SH-SY5Y (cell line): Measurements from ENCODE around the gene DCBLD1.

Experiments
- GATA2 ChIP-seq: IDR thresholded peaks from 2 replicates; pipeline ENCODE4 v1.6.1; 2011; ENCODE audit warnings: mild to moderate bottlenecking, low read depth, low read length
- GATA3 ChIP-seq: IDR thresholded peaks from 2 replicates; pipeline ENCODE4 v1.6.1; 2011; ENCODE audit warnings: low read depth, mild to moderate bottlenecking, low read length, moderate library complexity

The DCBLD1 gene

GRCh38 chr6:117505311-117505710, 22.8 kb downstream of the DCBLD1 start:
- TF ChIP-seq GATA2: no peak
- TF ChIP-seq GATA3: no peak

GRCh38 chr6:117506180-117506835, 23.8 kb downstream of the DCBLD1 start:
- TF ChIP-seq GATA2: no peak
- TF ChIP-seq GATA3: no peak

- TF ChIP-seq GATA3 (no peak), GATA2 (no peak)
Observed at GRCh38 chr6:117506907-117507306, 24.4 kb downstream of the DCBLD1 start.

GRCh38 chr6:117508450-117508971, 26.0 kb downstream of the DCBLD1 start:
- TF ChIP-seq GATA3: no peak
- no peak for TF ChIP-seq GATA2

- TF ChIP-seq GATA2: no peak
- no peak for TF ChIP-seq GATA3
Observed at GRCh38 chr6:117509021-117509420, 26.5 kb downstream of the DCBLD1 start.

- no peak for TF ChIP-seq GATA2
- no peak for TF ChIP-seq GATA3
Observed at GRCh38 chr6:117512056-117512828, 29.8 kb downstream of the DCBLD1 start.

- TF ChIP-seq GATA2 (no peak), GATA3 (no peak)
Observed at GRCh38 chr6:117512987-117513573, 30.6 kb downstream of the DCBLD1 start.

- no peak for TF ChIP-seq GATA3
- no peak for TF ChIP-seq GATA2
Observed at GRCh38 chr6:117513778-117514365, 31.4 kb downstream of the DCBLD1 start.

GRCh38 chr6:117514655-117515054, 32.2 kb downstream of the DCBLD1 start:
- TF ChIP-seq GATA3 (no peak), GATA2 (no peak)

GRCh38 chr6:117515326-117515725, 32.9 kb downstream of the DCBLD1 start:
- TF ChIP-seq GATA3: no peak
- TF ChIP-seq GATA2: no peak

- TF ChIP-seq GATA3 (no peak), GATA2 (no peak)
Observed at GRCh38 chr6:117518870-117519269, 36.4 kb downstream of the DCBLD1 start.

GRCh38 chr6:117520603-117521395, 38.3 kb downstream of the DCBLD1 start:
- TF ChIP-seq GATA3 (no peak), GATA2 (no peak)

GRCh38 chr6:117521791-117522502, 39.5 kb downstream of the DCBLD1 start:
- no peak for TF ChIP-seq GATA2
- TF ChIP-seq GATA3: no peak

- TF ChIP-seq GATA3 (no peak), GATA2 (no peak)
Observed at GRCh38 chr6:117525607-117526006, 43.1 kb downstream of the DCBLD1 start.
